Measurements from ENCODE around the gene DPP10. TPM values are rescaled to one million over a fixed set of nuclear protein-coding genes. Genes with fewer than 3 reads are reported as not detected.

Gene DPP10
- total RNA-seq, 4 donors from 2014 or later, result 1.9 to 4.6 (median 3.9) TPM

DNA sequence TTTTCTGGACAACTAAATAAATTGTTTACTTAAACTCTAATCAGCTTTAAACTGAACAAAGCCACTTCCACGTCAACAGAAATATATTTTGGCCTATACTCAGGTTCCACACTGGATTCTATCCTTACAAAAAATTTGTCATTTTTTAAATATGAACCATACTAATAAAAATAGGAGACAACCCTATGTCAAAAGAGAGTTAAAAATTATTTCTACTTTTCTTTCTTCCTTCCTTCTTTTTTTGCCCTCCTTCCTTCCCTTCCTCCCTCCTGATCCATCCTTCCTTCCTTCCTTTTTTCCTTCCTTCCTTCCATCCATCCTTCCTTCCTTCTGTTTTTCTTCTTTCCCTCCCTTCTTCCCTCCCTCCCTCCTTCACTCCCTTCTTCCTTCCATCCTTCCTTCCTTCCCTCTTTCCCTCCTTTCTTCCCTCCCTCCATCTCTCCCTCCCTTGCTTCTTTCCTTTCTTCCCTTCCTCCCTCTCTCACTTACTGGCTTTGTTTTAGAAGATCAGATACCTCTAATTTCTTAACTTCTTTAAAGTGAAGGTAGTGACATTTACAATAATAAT lies 1444.9 kb downstream of the DPP10 start:
- Histone ChIP-seq H3K9me3 (no peaks in the 10 kb centered on the region), H3K4me1 (no peaks in the 10 kb centered on the region), H3K27me3 (no peaks in the 10 kb centered on the region), H3K27ac (no peak overlapping the region), H3K4me3 (no peak overlapping the region), H3K36me3 (no peaks in the 10 kb centered on the region)
- no peak for ATAC-seq
- WGBS, 2 donors (ENCODE audit: low coverage in 1 of 2), result 50 to 57% methylated on average over 1 of the region's 1 CpG
- TF ChIP-seq POLR2A (IDR thresholded peaks at IDR 0.05) (no peak), EP300 (IDR thresholded peaks at IDR 0.05) (no peak), POLR2AphosphoS5 (IDR thresholded peaks at IDR 0.05) (no peak)
- TF ChIP-seq, protein P1, sequence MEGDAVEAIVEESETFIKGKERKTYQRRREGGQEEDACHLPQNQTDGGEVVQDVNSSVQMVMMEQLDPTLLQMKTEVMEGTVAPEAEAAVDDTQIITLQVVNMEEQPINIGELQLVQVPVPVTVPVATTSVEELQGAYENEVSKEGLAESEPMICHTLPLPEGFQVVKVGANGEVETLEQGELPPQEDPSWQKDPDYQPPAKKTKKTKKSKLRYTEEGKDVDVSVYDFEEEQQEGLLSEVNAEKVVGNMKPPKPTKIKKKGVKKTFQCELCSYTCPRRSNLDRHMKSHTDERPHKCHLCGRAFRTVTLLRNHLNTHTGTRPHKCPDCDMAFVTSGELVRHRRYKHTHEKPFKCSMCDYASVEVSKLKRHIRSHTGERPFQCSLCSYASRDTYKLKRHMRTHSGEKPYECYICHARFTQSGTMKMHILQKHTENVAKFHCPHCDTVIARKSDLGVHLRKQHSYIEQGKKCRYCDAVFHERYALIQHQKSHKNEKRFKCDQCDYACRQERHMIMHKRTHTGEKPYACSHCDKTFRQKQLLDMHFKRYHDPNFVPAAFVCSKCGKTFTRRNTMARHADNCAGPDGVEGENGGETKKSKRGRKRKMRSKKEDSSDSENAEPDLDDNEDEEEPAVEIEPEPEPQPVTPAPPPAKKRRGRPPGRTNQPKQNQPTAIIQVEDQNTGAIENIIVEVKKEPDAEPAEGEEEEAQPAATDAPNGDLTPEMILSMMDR (IDR thresholded peaks at IDR 0.05), result no peak

Small RNA genes lying within 50 kb of the gene (small RNA-seq; reads per million reads assigned to genes)
- gene RNU2-41P, result 0 to 0.27 (median 0.04) reads per million in 4 donors
